Measurements from ENCODE around the gene KCNJ9.

Gene KCNJ9

DNA sequence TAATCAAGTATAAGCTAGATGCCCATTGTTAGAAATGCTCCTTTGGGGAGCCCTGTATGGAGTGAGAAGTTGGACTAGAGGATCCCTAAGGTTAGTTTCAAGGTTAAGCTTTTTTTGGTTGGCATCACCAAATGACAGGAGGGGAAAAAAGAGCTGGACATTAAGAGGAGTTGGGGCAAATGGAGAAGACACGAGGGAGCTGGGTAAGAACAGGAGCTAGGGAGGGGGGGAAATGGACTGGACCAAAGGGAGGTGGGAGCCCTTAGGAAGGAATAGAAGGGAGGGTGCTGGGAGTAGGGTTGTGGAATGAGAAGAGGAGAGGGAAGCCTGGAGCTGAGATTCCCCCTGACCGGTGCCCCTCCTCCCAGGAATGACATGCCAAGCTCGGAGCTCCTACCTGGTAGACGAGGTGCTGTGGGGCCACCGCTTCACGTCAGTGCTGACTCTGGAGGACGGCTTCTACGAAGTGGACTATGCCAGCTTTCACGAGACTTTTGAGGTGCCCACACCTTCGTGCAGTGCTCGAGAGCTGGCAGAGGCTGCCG is 5.9 kb downstream of the KCNJ9 start:
- DNase-seq (ENCODE audit: low read depth), result no peak

- DNase-seq (ENCODE audit: low read depth), result no peak
Observed at GRCh38 chr1:160089883-160090282, 8.5 kb downstream of the KCNJ9 start.

GRCh38 chr1:160090760-160091159 is 9.4 kb downstream of the KCNJ9 start:
- DNase-seq (ENCODE audit: low read depth), result no peak

GRCh38 chr1:160091666-160092223 is 10.4 kb downstream of the KCNJ9 start:
- no peak for DNase-seq (ENCODE audit: low read depth)

DNA sequence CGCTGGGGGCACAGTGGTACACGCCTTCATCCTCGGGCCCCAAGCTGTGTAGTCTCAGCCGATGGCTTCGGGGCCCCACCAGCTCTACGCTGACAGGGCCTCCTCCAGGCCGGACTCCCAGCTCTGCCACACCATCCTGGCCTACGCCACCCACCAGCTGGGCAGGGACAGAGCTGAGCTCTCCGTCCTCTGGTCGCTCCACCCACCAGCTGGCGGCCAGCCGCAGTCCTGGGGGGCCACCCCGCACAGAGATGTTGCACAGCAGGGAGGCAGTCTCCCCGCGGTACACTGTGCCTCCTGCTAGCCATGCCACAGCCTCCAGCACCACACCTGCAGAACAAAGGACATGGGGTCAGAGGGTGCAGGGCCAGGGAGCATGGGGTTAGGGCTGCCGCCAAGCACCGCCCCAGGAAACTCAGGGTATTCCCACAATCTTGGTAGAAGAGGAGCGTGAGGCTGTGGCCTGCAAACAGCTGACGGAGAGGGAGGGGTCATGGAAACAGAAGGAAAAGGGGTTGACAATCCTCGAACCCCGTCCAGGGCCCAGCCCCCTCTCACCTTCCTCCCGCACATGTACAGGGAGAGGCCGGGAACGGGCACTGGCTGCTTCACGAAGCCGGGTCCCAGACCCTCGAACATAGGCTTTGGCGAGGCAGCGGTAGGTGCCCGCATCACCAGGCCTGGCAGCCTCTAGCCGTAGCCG is 11.2 kb downstream of the KCNJ9 start:
- DNase-seq (ENCODE audit: low read depth), result no peak

GRCh38 chr1:160093069-160093395 is 11.7 kb downstream of the KCNJ9 start:
- DNase-seq (ENCODE audit: low read depth), result no peak

DNA sequence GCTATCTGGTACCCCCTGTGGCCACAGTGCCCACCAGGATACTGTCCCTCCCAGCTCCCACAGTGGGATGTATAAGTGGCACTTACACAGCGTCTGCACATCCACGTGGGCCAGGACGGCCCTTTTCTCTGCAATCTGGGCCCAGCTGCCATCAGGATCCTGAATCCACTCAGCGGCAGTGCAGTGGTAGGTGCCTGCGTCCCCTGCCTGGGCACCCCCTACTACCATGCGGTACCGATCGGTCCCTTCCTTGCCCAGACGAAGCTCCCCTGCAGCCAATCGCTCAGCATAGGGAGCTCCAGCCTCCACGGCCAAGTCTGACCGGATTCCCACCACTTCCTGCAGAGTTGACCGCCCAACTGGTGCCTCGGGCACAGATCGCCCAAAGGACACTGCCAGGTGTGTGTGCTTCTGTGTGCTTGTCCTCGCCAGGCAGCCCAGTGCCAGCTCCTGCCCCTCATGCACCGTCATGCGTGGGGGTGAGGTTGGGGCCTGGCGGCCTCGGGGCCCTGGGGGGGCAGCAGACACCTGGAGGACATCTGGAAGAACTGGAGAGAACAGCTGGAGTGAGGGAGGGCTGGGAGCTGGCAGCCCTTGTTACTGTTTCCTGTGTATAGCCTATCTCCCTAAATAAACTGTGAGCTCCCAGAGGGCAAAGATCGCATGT is 12.4 kb downstream of the KCNJ9 start:
- no peak for DNase-seq (ENCODE audit: low read depth)

- no peak for DNase-seq (ENCODE audit: low read depth)
Observed at GRCh38 chr1:160094291-160094625, 12.9 kb downstream of the KCNJ9 start.

DNA sequence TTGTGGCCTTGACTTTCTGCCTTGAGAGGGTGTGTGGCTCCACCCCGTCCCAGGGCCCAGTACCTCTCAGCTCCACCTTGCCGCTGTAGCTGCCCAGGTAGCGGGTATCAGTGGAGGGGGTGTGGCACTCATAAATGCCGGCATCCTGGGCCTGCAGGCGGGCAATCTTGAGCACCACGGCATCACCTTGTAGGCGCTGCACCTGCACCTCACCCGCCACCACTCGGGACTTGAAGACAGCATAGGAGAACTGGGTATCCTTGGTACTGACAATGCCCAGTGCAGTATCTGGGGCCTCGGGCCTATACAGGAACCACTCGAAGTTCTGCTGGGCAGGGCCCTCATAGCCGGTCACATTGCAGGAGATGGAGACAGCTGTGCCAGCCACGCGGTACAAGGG is 13.5 kb downstream of the KCNJ9 start:
- DNase-seq (ENCODE audit: low read depth), result no peak

DNA sequence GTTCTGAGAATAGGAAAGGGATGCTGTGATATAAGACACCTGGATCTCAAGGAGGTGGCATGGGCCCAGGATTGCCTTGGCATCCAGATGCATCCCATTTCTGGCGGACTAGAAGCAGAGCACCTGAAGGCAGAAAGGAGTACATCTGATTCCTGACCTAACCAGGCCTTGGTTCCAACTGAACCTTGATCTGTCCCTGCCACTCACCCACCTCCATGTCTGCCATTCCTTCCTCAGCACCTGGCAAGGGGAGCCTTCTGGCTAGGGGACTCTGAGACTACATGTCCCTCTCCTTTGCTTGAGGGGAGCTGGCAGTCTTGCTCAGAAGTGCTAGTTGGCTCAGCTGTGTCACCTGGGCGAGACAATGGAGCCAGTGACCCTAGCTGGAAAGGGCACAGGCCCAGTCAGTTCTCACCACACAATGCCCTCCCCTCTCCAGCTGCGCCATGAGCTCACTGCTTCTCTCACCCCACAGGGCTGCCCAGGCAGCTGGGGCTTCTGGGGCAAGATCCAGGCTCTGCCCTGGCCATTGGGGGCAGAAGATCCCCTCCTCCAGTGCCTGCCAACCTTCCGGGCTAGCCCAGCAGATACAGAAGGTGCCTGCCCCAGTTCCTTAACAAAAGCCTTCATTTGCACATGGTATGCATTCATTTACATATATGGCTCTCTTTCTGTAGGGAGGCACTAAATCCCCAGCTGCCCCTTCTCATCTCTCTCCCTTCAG is 14.2 kb downstream of the KCNJ9 start:
- DNase-seq (ENCODE audit: low read depth), result no peak

GRCh38 chr1:160096274-160097116 is 15.2 kb downstream of the KCNJ9 start:
- DNase-seq (ENCODE audit: low read depth), result peak; percentile 81

DNA sequence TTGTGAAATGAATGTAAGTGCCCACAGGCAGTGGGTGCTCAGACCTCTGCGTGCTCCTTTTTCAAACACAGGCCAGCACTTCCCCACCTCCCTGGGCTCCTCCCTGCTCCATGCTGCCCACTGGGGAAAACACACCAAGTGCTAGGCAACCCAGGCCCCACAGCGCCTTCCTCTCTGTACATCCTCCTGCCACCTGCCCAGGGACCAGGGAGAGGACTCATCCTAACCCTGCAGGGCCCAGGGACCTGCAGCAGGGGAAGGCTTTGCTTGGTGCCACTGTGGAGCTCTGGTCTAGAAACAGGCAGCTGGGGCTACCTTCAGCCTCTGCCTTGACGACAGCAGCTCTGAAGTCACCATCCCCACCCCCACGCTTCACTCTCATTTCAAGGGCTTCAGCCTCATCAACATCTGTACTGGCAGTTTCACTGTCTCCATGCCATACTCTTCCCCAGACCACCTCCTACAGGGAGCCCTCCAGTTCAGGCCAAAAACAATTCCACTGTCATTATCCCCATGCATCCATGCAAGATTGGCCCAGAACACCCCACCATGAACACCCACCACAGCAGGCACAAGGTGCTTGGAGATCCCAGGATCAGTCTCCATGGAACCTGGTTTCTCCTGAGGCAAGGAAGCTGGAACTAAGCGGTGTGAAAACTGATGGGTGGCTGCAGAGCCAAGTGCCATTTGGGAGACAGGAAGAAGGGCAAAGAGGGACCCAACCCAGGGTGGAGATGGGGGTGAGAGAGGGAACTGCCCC is 16.0 kb downstream of the KCNJ9 start:
- DNase-seq (ENCODE audit: low read depth), result no peak

DNA sequence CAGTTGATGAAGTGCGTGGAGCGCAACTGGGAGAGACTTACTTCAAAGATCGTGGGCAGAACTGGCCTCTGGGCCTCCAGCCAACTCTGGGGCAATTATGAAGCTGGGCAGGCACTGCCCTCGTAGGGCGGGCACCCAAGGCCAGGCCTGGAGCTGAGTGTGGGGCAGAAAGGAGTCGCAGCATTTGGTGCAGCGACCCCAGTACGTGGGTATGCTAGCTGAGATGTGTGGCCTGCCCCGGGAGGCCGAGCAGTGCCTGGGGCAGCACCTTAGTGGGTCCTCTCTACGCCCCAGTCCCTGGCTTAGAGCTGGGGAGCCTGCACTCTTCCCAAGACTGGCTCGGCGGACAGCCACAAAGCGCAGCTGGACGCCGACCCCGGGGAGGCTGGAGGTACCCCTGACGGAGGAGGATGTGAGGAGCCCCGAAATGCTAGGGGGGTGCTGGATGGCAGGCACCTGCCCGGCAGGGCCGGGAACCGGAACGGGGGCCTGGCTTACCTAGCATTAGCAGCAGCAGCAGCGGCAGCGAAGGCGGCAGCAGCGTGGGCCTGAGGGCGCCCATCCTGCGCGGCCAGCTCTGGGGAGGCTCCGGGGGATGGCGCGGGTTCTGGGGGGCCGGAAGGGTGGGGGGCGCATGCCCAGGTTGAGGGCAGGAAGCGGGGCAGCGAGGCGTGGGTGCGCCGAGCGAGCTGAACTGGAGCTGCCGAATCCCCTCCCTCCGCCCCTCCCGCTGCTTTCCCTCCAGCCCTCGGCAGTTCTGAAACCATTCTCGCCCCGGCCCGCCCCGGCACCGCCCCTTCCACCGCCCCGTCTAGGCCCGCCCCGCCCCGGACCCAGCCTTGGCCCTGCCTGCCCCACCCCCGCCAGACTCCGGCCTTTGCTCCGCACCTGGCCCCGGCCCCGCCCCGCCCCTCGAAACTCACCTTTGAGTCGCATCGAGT is 16.8 kb downstream of the KCNJ9 start, which contains the start of gene IGSF8:
IGSF8 (minus strand) TSS at position 709 of the 941 bp plus-strand sequence; CDS start at position 562, 147 bp downstream.
- DNase-seq (ENCODE audit: low read depth), result peak; percentile 82

DNA sequence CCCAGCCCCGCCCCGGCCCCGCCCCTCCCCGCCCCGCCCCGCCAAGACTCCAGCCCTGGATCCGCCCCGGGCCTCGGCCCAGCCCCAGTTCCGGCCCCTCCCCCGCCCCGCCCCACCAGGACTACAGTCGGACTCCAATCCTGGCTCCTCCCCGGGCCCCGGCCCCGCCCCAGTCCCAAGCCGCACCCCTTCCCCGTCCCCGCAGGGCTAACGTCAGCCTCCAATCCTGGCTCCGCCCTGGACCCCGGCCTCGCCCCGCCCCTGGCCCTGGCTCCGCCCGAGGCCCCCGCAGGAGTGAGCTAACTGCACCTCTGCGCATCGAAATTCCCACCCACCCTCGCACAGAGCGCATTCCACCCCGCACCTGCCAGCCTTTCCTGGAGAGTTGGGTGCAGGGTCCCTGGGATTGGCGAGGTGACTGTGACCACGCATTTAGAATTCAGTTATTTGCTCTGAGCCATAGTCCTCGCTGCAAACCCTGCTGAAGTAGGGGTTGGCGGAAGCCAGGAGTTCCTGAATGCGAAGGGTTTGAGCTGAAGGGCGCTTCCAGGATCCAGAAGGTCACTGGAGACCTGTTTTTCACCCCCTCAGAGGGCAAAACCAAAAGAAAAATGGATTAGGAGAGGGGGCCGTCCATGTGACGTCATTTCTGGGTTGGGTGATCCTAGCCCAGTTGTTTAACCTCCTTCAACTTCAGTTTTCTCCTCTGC is 17.7 kb downstream of the KCNJ9 start:
- DNase-seq (ENCODE audit: low read depth), result peak; percentile 94

GRCh38 chr1:160099716-160100375 is 18.5 kb downstream of the KCNJ9 start:
- DNase-seq (ENCODE audit: low read depth), result no peak

- DNase-seq (ENCODE audit: low read depth), result peak; percentile 83
Observed at GRCh38 chr1:160101037-160101716, 19.8 kb downstream of the KCNJ9 start.

DNA sequence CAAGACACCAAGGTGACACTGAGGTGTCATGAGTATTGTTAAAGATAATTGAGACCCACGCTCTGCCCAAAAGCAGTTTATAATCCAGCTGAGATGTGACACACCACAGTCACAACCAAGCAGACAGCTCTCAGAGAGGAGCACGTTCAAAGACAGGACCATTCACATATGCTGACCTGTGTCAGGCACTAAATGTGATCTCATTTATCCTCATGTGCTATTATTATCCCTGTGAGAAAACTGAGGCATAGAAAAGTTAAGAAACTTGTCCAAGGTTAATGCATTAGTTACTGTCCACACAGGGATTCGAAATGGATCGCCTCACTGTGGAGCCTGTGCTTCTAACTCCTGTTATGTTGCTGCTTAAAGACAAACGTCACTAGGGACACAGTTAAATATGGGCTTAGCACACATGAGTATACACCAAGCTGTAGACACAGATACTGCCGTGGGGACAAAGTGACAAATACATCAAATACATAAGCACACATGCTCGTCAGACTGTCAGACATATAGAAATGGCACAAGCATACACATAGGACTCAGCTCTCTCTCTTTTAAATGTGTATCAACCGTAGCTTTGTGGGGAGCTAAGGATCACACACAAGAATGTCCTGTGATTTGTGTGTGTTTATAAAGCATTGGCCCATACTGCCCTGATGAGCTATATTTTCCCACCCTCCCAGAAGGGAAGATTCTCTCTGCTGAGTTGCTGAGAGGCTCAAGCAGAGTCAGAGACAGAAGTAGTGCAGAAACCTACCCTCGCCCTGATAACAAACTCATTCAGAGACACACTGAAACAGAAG is 20.6 kb downstream of the KCNJ9 start:
- DNase-seq (ENCODE audit: low read depth), result no peak
